Body of pancreas (tissue), 4 donors: ENCODE data around the gene DCLK2. TPM values are rescaled to one million over a fixed set of nuclear protein-coding genes. Genes with fewer than 3 reads are reported as not detected.

ENCODE experiments used
- ATAC-seq: fragments of 150-250 bp; one replicate; pipeline ENCODE4 v1.9.1; 2016
- DNase-seq, 4 donors: peaks; one replicate each; pipeline ENCODE4 v3.0.0-alpha.2; 2019
- H3K27ac ChIP-seq, 4 donors: fragments of 200-600 bp; sonication (generic); 1 replicate in 3 of 4; 2 replicates in 1 of 4; pipeline versions ENCODE4 v1.5.1 to v1.6.1; 2016 to 2019; ENCODE audit warnings: mild to moderate bottlenecking in 1 of 4, mixed read lengths in 1 of 4, moderate library complexity in 1 of 4
- H3K27me3 ChIP-seq, 2 donors: fragments of 200-600 bp; sonication (generic); one replicate each; pipeline ENCODE4 v1.6.0; 2016; ENCODE audit warnings: mild to moderate bottlenecking in 1 of 2
- H3K36me3 ChIP-seq, 2 donors: fragments of 200-600 bp; sonication (generic); replicated peaks in 1 of 2; 2 replicates each; pipeline ENCODE4 v1.5.1; 2016; ENCODE audit warnings: low read depth in 2 of 2; ENCODE audit not compliant: insufficient read depth in 1 of 2
- H3K4me1 ChIP-seq: fragments of 200-600 bp; sonication (generic); one replicate; pipeline ENCODE4 v1.6.0; 2016
- H3K4me3 ChIP-seq, 2 donors: fragments of 200-600 bp; sonication (generic); 1 replicate in 1 of 2; 2 replicates in 1 of 2; pipeline ENCODE4 v1.5.1; 2016 to 2019
- H3K9me3 ChIP-seq, 3 donors: fragments of 200-600 bp; sonication (generic); 1 replicate in 2 of 3; 2 replicates in 1 of 3; pipeline ENCODE4 v1.5.1; 2016
- CTCF ChIP-seq, 7 experiments: fragments of 450-650 bp in 4 of 7; fragments of 200-600 bp in 3 of 7; sonication (generic) in 3 of 7; IDR thresholded peaks; one replicate each; pipeline ENCODE4 v1.5.1; 2016 to 2019; ENCODE audit warnings: antibody characterized with exemption in 7 of 7
- POLR2A ChIP-seq, 3 donors: fragments of 450-650 bp; IDR thresholded peaks; one replicate each; pipeline ENCODE4 v1.6.1; 2016; ENCODE audit warnings: antibody characterized with exemption in 3 of 3, mild to moderate bottlenecking in 2 of 3
- WGBS, 2 donors: methylation state at CpG; one replicate each; pipeline ENCODE4 v1.1.5; 2017; 5-methylcytosine and 5-hydroxymethylcytosine counted together
- intact Hi-C: fragments of 100-400 bp; cut with DNase I; formaldehyde crosslinking; loops from one replicate; pipeline ENCODE4 v1.15.1; 2023
- total RNA-seq, 2 donors: library from RNA; depleted of rRNA; stranded (reverse); fragments of >200 nt; gene quantifications; one replicate each; pipeline ENCODE4 v1.1.0, GENCODE V29; 2016

The DCLK2 gene
- total RNA-seq, 2 donors from 2014 or later: 3.6 to 4.6 TPM

GRCh38 chr4:150250293-150250997 is 172.2 kb downstream of the DCLK2 start:
- no peak overlapping the region for H3K27ac ChIP-seq
- H3K36me3 ChIP-seq: no peaks in the 10 kb centered on the region
- 92 to 94% methylated on average over 8 to 9 of the region's 9 CpGs for WGBS, 2 donors
- no peaks in the 10 kb centered on the region for H3K27me3 ChIP-seq
- DNase-seq (no peak), ATAC-seq (no peak)
- H3K9me3 ChIP-seq: no peaks in the 10 kb centered on the region
- no peak overlapping the region for H3K4me3 ChIP-seq
- TF ChIP-seq POLR2A (IDR thresholded peaks at IDR 0.05) (no peak), CTCF (IDR thresholded peaks at IDR 0.05) (no peak)
- intact Hi-C loops: no loop called here
- no peaks in the 10 kb centered on the region for H3K4me1 ChIP-seq

GRCh38 chr4:150250998-150251651 is 172.9 kb downstream of the DCLK2 start:
- no peak for ATAC-seq
- Histone ChIP-seq H3K27ac (no peak overlapping the region), H3K27me3 (no peaks in the 10 kb centered on the region), H3K4me1 (no peaks in the 10 kb centered on the region), H3K36me3 (no peaks in the 10 kb centered on the region), H3K9me3 (no peaks in the 10 kb centered on the region), H3K4me3 (no peak overlapping the region)
- TF ChIP-seq CTCF (IDR thresholded peaks at IDR 0.05) (no peak), POLR2A (IDR thresholded peaks at IDR 0.05) (no peak)
- 56 to 100% methylated on average over 1 to 2 of the region's 4 CpGs for WGBS, 2 donors
- intact Hi-C loops: no loop called here
- DNase-seq: no peak

GRCh38 chr4:150251752-150252190 is 173.5 kb downstream of the DCLK2 start:
- TF ChIP-seq POLR2A (IDR thresholded peaks at IDR 0.05) (no peak), CTCF (IDR thresholded peaks at IDR 0.05) (no peak)
- Histone ChIP-seq H3K36me3 (no peaks in the 10 kb centered on the region), H3K27me3 (no peaks in the 10 kb centered on the region), H3K4me1 (no peaks in the 10 kb centered on the region), H3K27ac (no peak overlapping the region), H3K9me3 (no peaks in the 10 kb centered on the region), H3K4me3 (no peak overlapping the region)
- 75 to 91% methylated on average over 7 of the region's 7 CpGs for WGBS, 2 donors
- DNase-seq (peak in 1 of 4 donors; percentile 20), ATAC-seq (no peak)
- intact Hi-C loops: no loop called here

- no peaks in the 10 kb centered on the region for H3K27me3 ChIP-seq
- no peak overlapping the region for H3K27ac ChIP-seq
- intact Hi-C loops: no loop called here
- TF ChIP-seq POLR2A (IDR thresholded peaks at IDR 0.05): no peak
- ATAC-seq: no peak
- 90% methylated on average over 6 of the region's 6 CpGs for WGBS, 2 donors
- H3K36me3 ChIP-seq: no peaks in the 10 kb centered on the region
- H3K4me1 ChIP-seq: no peaks in the 10 kb centered on the region
- no peak for DNase-seq
- H3K9me3 ChIP-seq: no peaks in the 10 kb centered on the region
- H3K4me3 ChIP-seq: no peak overlapping the region
Measured at GRCh38 chr4:150252306-150252705, 174.1 kb downstream of the DCLK2 start.

- no peak overlapping the region for H3K27ac ChIP-seq
- no peaks in the 10 kb centered on the region for H3K9me3 ChIP-seq
- TF ChIP-seq POLR2A (IDR thresholded peaks at IDR 0.05): no peak
- intact Hi-C loops: no loop called here
- no peaks in the 10 kb centered on the region for H3K36me3 ChIP-seq
- H3K27me3 ChIP-seq: no peaks in the 10 kb centered on the region
- no peaks in the 10 kb centered on the region for H3K4me1 ChIP-seq
- DNase-seq (no peak), ATAC-seq (no peak)
- H3K4me3 ChIP-seq: no peak overlapping the region
- WGBS, 2 donors: 72 to 92% methylated on average over 7 of the region's 7 CpGs
Measured at GRCh38 chr4:150252741-150253140, 174.5 kb downstream of the DCLK2 start.
